HG03457 (cell line): Measurements from ENCODE around the gene DRAXIN.

Experiments used
- ATAC-seq: cut with Tn5 transposase; IDR thresholded peaks from one replicate; pipeline ENCODE4 v1.9.1; 2021; ENCODE audit warnings: moderate number of reproducible peaks; ENCODE audit not compliant: unreplicated experiment

Gene DRAXIN

DNA sequence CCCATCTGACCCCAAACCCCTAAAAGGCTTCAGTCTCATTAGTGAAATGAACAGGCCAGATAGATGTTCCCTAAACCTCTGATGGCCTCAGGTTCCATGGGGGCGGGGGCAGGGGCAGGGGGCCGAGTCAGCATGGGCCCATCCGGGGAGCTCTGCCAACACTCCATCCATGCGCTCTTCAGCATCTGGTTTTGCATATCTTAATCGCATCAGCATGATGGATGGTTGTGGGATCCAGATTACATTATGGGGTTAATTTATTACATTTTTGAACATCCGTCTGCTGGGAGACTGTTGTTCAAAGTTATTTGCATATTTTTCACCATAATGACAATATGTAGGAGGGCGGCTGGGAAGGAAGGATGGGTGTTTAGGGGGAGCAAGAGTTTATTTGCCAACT is 7.4 kb upstream of the DRAXIN start:
- ATAC-seq: no peak

DNA sequence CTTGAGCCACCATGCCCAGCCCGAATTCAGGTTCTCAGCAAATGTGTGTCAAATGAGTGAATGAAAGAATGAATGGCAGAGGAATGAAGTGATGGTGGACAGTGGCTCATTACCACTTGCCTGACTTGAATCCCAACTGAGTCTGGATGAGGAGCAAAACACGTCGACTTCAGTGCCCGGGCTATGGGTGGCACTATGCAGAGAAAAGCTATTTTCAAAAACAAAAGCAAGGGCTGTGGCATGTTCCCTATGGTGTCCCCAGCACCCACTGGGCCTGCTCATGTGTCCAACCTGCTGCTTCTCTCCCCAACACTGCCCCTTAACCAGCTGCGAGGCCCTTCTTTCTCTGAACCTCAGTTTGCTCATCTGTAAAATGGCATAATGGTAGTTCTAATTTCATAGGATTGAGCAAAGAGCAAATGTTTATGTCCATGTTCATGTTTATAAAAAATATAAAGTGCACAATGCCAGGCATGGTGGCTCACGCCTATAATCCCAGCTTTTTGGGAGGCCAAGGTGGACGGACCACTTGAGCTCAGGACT is 6.2 kb upstream of the DRAXIN start:
- ATAC-seq: no peak

DNA sequence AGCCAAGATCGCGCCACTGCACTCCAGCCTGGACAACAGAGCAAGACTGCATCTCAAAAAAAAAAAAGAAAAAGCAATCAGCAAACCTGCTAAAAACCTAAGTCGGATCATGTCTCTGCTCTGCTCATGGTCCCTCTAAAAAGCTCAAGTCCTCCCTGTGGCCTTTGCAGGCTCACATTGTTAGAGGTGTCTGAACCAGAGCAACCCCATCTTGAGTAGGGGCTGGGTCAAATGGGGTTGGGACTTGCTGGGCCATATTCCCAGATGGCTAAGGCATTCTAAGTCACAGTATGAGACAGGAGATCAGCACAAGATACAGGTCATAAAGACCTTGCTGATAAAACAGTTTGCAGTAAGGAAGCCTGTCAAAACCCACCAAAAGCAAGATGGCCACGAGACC is 3.0 kb upstream of the DRAXIN start:
- ATAC-seq: no peak

DNA sequence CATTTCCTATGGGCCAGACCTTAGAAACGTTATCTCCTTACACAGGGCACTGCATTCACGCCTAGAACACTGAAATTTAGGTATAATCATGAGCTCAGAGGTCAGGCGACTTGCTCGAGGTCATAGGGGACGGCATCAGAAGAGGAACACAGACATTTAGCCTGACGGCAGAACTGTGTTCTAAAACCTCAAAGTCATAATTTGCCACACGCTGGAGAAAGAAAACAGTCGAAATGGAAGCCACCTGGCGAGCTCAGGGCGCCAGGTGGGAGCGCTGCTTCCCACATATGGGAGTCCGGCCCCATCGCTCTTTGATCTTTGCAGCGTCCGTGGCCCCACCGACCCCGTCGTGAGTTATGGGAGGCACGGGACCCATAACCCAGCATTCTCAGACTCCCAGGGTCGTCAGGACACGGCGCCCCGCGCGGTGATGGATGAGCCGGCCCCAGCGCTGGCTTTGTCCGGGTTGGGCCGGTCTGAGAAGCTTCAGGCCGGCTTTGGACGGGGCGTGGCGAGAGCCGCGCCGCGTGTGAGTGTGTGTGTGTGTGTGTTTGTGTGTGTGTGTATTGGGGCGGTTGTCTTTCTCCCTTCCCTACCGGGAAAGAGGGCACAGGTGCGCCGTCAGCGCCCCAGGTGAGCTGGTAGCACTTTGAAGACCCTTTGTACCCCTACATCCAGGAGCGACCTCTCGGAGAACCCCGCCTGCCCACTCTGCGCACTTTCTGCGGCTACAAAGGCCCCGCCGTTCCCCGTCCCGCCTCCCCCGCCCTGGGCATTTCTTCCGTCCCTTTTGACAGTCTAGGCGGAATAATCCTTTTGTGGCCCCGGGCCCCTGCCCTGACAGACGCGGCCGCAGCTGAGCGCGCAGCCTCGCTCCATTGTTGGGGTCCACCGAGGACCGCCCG is 861 bp upstream of the DRAXIN start:
- ATAC-seq: no peak

DNA sequence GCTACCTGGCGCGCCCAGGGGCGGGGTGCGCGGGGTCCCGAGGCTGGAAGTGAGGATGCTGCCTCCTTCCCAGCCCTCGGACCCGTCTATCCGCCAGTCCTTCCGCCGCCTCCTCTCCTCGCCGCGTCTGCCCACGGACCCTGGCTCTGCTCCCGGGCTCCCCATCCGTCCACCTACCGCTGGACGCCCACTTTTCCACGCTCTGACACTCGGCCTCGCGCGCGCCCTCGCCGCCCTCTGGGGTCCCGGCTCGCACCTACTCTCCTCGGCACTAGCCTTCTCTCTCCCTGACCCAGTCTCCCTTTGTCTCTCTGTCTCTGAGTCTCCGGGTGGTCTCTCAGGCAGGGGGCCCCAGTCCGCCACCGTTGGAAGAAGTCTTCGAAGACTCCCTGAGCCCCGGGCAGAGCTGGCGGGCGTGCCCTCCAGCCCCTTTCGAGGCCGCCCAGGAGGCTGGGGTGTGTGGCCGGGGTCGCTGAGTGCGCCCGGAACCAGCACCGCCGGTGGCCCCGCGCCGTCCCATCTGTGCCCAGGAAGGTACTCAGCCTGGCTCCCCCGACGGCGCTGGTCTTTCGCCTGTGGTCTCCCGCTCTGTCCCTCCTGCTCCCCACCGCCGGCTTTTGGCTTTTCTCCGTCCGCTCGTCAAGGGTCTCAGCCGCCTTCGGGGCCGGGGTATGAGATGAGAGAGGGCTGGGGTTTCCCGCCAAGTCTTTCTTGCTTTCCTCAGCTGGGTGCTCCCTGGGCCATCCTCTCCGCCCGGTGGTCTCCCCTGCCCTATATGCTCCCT is 610 bp downstream of the DRAXIN start:
- no peak for ATAC-seq

DNA sequence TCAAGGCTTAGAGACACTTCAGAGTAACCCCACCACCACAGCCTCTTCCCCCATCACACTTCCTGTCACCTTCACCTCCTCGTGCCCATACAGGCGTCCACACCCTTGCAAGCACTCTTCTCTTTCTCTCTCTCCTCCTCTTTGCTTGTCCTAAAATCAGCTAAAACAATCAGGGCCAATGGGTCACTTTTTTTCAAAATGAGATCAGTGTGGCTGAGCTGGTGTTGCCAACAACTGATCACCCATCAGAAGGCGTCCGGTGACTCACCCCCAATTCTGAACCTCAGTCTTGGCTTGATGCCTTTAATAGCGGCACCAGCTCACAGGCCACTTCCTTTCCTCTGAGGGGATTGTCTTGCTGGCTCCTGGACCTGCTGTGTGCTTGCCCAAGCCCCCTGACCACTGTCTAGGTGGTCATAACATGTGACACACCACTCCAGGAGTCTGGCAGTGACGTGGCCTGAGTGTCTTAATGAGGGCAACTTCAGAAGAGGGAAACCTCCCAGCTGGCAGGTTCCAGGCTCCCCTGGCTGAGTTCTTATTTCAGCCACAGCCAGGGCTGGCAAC is 1.6 kb downstream of the DRAXIN start:
- no peak for ATAC-seq

DNA sequence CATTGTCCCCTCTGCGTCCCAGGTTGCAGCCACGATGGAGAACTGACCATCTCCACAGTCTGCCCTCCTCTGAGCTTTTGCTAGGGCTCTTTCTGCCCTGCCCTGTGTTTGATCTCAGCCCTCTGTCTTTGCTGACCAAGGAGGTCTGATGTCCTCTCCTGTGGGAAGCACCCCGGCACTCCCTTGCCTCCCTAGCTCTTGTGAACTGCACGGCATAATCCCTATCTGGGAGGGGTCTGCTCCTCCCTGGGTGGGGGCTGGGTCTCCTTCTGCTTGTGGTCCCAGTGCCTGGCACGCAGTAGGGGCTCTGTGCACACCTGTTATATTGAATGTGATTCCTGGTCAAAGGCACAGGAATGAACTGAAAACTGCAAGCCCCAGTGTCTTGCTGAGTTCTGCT is 2.4 kb downstream of the DRAXIN start:
- no peak for ATAC-seq

DNA sequence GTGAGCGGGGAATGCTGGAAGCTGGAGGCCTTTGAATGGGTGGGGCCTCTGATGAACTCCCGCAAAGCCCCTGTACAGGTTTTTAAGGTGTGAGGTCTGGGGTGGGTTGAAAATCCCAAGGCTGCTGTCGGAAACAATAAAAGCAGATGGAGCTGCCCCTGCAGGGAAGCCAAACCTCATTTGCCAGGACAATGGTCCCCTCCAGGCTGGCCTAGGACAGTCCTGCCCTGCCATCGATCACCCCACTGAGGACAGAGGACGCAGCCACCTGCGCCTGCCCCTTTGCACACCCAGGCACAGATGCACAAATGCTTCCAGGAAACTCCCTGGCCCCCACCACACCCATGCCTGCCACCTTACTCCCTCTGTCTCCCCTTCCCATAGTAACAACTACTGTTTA is 4.4 kb downstream of the DRAXIN start:
- ATAC-seq: no peak

DNA sequence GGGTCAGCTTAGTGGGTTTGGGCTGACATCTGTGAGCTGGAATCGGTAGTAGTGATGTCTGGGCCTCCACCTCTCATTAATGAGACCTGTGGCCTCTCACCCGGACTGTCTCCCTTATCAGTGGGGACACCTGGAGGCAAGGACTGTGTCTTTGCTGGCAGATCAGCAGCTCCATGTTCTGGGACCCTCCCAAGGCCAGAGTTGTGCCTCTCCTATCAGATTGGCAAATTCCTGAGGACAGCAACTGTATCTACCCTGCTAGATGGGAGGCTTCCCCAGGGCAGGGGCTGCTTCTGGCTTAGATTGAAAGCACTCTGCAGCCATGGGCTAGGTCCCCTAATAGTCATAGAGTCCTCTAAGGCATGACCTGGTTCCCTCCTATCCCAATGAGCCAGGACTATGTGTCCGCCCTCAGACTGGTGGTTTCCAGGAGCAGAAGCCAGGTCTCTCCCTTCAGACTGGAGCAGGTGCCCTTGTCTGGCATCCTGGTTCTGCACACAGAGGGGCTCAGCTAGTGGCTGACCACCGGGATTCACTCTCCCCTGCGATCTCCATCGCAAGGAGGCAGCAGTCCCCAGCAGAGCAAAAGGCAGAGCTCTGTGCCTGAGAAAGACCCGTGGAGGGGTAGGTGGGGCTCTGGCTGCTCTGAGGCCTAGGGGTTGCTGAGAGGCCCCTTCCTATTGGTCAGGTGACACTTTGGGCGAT is 5.8 kb downstream of the DRAXIN start:
- ATAC-seq: no peak

DNA sequence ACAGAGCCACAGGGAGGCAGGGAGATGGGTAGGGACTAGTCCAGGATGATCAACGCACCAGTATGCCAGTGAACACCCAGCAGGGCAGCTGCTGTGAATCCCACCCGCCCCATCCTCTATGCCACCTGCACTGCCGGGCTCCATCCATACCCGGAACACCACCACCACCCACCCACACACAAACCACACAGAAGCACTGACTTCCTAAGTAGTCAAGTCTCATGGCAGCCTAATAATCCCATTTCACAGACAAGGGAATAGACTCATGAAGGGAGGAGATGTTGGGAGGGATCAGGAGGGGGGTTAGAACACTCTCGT is 6.3 kb downstream of the DRAXIN start:
- ATAC-seq: no peak

DNA sequence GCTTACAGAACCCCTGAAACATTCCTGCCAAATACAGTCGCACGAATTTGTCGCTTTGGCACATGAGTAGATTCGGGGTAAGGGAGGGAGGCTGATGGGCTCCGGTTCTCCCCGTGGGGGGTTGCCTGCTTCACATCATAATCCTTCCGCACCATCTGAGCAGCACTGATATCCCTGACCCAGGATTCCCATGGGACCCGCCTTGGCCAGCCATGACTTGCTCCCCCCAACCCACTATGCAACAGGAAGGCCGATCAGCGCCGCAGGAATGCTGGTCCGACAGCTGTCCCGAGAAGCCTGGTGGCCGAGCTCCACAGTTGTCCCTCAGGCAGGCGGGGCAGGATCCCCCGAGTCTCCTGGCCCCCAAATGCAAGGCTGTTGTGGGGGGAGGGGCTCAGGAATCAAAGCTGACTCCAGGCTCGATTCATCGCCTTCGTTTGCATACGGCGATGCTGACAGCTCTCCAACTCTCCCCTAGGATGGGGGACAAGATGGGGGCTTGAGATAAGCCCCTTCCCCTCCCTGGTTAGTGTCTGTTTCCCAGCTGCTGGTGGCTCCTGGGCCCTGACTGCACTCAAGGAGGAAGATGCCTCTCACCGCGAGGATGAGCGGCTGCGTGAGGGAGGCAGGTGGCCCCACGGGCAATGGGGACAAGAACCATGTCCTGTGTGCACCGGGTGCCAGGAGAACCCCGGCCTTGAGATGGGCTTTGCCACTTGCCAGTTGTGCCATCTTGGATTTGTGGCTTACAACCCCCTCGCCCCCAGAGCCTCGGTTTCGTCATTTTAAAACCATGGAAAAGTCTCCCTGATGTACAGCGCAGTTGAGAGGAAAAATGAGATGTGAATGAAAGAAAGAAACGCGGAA is 9.3 kb downstream of the DRAXIN start:
- no peak for ATAC-seq

DNA sequence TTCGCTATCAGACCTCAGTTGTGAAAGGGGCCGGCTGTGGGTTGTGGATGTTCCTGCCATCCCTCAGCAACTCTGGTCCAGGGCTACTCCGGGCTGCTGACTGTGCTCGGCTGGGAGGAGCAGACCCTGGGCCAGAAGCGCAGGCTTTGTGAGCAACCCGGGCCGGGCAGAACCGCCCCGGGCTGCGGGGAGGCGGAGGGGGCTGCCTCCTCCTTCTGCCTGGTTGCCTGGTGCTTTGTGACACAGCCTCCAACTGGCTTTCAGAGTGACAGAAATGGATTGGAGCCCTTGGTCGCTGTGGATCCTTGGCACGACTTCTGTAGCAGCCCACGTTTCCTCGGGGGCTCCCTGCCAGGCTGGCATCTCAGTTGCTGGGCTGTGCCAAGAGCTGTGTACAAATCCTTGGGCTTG is 10.0 kb downstream of the DRAXIN start:
- ATAC-seq: no peak

DNA sequence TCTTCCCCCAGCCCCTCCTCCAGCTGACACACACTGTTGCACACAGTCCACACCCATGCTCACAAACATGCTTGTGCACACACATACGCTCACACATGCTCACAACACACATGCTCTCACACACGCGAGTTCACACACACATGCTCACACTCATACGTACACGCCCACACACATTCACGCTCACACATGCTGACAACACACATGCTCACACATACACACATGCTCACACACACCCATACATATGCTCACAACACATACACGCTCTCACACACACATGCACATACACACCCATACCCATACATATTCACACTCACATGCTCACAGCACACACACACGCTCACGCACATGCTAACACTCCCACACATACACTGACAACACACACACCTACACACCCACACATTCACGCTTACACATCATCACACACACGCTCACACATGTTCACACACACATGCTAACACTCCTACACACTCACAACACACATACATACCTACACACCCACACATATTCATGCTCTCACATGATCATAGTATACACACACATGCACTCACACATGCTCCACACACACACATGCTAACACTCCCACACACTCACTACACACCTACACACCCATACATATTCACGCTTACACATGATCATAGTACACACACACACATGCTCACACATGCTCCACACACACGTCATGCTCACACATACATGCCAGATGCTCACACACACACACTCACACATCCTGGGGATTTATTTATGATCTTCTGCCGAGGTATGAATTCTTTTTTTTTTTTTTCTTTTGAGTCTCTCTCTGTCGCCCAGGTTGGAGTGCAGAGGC is 10.7 kb downstream of the DRAXIN start:
- no peak for ATAC-seq

DNA sequence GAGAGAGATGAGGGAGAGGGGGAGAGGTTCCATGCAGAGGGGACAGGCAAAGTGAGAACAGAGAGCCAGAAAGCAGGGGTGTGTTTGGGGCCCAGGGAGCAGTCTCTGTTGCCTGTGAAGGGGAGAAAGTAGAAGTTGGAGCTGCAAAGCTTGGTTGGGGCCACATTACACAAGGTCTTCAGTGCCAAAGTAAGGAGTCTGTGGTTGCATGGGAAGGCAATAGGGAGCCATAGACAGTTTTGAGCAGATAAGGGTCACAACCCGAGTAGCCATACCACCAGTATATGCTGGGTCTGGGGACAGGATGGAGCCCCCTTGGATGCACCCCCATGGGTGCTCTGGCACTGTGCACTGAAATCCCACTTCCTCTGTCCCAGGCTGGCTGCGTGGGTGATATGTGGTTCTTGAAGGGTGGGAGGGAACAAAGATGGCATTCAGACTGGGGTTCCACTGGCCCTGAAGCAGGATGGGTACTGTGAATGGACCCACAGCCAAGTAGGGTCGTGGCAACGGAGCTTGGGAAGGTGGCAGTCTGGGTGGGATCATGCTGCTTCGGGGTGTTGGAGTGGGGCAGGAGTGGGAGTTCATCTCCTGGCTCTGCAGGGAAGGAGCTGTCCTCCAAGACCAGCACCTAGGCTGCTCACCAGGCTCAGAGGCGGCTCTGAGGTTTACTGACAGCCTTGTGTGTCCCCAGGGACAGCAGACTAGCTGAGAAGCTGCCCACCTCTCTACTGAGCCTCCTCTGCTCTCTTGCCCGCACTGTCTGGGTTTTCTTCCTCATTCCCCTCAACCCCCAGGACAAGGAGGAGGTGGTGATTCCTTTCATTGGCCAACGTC is 12.1 kb downstream of the DRAXIN start:
- no peak for ATAC-seq

DNA sequence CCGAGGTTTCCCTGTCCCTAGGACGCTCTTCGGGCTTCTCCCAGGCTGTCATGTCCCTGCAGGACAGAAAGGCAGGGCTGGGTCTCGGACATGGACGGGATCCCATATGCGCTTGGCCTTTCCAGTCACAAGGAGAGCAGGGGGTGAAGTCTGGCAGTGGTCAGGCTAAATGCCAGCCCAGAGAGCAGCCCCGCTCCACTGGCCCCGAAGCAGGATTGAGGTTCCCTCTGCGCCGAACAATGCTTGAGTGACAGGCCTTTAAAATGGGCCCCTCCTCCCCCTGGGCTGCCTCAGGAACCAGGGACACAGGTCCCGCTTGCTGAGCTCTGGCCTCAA is 12.7 kb downstream of the DRAXIN start:
- ATAC-seq: no peak

DNA sequence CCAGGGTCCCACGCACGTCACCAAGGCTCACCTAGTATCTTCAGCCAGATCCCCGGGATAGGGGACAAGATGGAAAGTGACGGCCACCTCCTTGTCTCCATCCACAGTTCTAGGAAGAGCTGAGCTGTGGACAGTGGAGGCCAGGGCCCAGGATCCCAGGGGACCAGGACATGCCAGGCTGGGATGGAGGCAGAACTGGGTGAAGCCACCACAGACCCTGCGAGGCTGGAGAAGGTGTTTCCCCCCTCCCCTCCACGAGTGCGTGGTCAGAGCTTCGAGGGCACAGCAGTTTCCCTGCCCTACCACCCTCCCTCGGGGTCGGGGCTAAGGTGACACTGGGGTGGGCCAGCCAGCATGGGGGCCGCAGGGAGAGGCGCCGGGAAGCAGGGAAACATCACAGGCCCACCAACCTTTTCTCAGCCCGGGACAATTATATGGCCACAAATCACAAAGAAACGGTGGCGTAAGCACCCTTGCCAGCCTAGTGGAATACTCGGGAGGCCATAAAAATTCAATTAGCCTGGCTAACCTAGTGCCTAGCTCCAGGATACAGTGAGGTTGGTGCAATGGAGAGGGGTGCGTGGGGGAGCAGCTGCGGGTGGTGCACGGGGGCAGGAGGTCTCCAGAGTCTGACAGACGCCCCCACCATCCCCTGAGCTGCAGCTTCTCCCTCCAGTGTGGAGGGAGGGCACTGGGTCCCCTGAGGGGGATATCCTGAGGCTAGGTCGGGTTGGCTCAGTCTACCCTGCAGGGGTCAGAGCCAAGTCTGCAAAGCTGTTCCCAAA is 13.4 kb downstream of the DRAXIN start:
- no peak for ATAC-seq

DNA sequence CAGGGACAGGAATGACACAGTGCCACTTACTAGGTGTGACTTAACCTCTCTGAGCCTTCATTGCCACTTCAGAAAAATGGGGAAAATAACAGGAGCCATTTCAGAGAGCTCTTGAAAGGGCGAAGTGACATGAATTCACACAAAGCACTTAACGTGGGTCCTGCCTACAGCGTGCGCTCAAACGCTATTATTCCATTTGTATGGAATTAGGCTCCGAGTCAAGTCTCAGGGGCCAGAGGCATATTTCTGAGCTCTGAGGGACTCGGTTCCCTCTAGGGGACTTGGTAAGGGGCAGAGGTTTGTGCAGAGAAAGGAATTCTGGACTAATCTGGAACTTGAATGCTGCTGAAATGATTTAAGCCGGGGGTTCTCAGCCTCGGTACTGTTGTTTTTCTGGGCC is 14.1 kb downstream of the DRAXIN start:
- ATAC-seq: no peak

DNA sequence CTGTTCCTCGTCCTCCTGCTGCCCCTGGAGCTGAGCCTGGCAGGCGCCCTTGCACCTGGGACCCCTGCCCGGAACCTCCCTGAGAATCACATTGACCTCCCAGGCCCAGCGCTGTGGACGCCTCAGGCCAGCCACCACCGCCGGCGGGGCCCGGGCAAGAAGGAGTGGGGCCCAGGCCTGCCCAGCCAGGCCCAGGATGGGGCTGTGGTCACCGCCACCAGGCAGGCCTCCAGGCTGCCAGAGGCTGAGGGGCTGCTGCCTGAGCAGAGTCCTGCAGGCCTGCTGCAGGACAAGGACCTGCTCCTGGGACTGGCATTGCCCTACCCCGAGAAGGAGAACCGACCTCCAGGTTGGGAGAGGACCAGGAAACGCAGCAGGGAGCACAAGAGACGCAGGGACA is 14.8 kb downstream of the DRAXIN start:
- ATAC-seq: no peak
